Panc1 (cell line): ENCODE results near the gene WDFY3. TPM values are rescaled to one million over a fixed set of nuclear protein-coding genes. Genes with fewer than 3 reads are reported as not detected.

Experiments used
- ATAC-seq: fragments of 200-7000 bp; cut with Tn5 transposase; 2 replicates; pipeline ENCODE4 v1.9.1; 2020; ENCODE audit warnings: mild to moderate bottlenecking, moderate library complexity
- BruUV-seq: library from RNA; stranded (reverse); fragments of 400-500 nt; replicated peaks from 2 replicates; lab custom pipeline; 2021; lab: Mats Ljungman, UMichigan
- CTCF ChIA-PET: fragments of 300-600 bp; sonication (Branson Sonifier 250); formaldehyde crosslinking; loops from one replicate; lab custom pipeline; 2022; ENCODE audit warnings: antibody characterized with exemption; lab: Charles Lee
- POLR2A ChIA-PET: fragments of 300-600 bp; sonication (Branson Sonifier 250); formaldehyde crosslinking; loops from one replicate; lab custom pipeline; 2022; ENCODE audit warnings: antibody characterized with exemption; lab: Charles Lee
- DNase-seq: peaks from one replicate; pipeline ENCODE4 v3.0.0-alpha.2; 2010; ENCODE audit warnings: low read depth, low spot score
- H3K27ac ChIP-seq: 2 replicates; pipeline ENCODE4 v1.5.1; 2011; ENCODE audit warnings: mild to moderate bottlenecking, low read length, inconsistent platforms
- H3K27me3 ChIP-seq: fragments of 200-500 bp; sonication (Bioruptor generic); 2 replicates; pipeline ENCODE4 v1.6.0; 2014; ENCODE audit warnings: low read length, inconsistent platforms; ENCODE audit not compliant: control insufficient read depth, insufficient read depth
- H3K36me3 ChIP-seq: fragments of 200-500 bp; sonication (Bioruptor generic); 2 replicates; pipeline ENCODE4 v1.5.1; 2014; ENCODE audit warnings: inconsistent platforms, mild to moderate bottlenecking, low read length, moderate library complexity; ENCODE audit not compliant: control insufficient read depth, insufficient read depth
- H3K4me1 ChIP-seq: 2 replicates; pipeline ENCODE4 v1.5.1; 2011; ENCODE audit warnings: inconsistent platforms, mild to moderate bottlenecking, low read length, moderate library complexity; ENCODE audit not compliant: control insufficient read depth, insufficient read depth
- H3K4me3 ChIP-seq, 2 experiments: 2 replicates each; pipeline ENCODE4 v1.5.1; 2011 to 2012; ENCODE audit warnings: low read depth in 2 of 2, low read length in 2 of 2, mild to moderate bottlenecking in 2 of 2, inconsistent platforms in 1 of 2, moderate library complexity in 1 of 2
- H3K9me3 ChIP-seq: fragments of 200-500 bp; sonication (Bioruptor generic); 2 replicates; pipeline ENCODE4 v1.5.1; 2014; ENCODE audit warnings: low read depth, mild to moderate bottlenecking, inconsistent platforms, low read length, moderate library complexity; ENCODE audit not compliant: control insufficient read depth, insufficient read depth
- CTCF ChIP-seq: fragments of 450-650 bp; IDR thresholded peaks from 2 replicates; pipeline ENCODE4 v1.5.1; 2017; ENCODE audit warnings: mild to moderate bottlenecking
- POLR2AphosphoS5 ChIP-seq: IDR thresholded peaks from 2 replicates; pipeline ENCODE4 v1.6.1; 2012; ENCODE audit warnings: mild to moderate bottlenecking, low read depth, low read length, moderate library complexity
- SIN3A ChIP-seq: IDR thresholded peaks from 2 replicates; pipeline ENCODE4 v1.6.1; 2012; ENCODE audit warnings: low read depth, mild to moderate bottlenecking, low read length, moderate library complexity, borderline replicate concordance; ENCODE audit not compliant: insufficient read depth
- TCF7L2 ChIP-seq: IDR thresholded peaks from 2 replicates; pipeline ENCODE4 v1.6.1; 2011; ENCODE audit warnings: mild to moderate bottlenecking, low read depth, low read length, inconsistent platforms
- in situ Hi-C: cut with HindIII; loops from 2 replicates; pipeline ENCODE4 v1.10.0; 2016; ENCODE audit warnings: low sequenced_read_pairs, low pct_unique_long_range_greater_than_20kb
- intact Hi-C: fragments of 100-400 bp; cut with micrococcal nuclease; formaldehyde crosslinking; loops from one replicate; pipeline ENCODE4 v1.10.0; 2022; ENCODE audit not compliant: unreplicated experiment
- total RNA-seq: library from RNA; stranded (reverse); gene quantifications from one replicate; pipeline ENCODE4 v1.2.1, GENCODE V29; 2021; ENCODE audit not compliant: unreplicated experiment
- TF ChIP-seq, protein P1 (sequence below), 2 experiments: IDR thresholded peaks; 2 replicates each; pipeline ENCODE4 v1.6.1; 2011 to 2012; ENCODE audit warnings: low read depth in 2 of 2, control low read depth in 1 of 2, low read length in 1 of 2, mild to moderate bottlenecking in 1 of 2, moderate library complexity in 1 of 2; ENCODE audit not compliant: insufficient read depth in 1 of 2

WDFY3 gene
- total RNA-seq, 1 experiment from 2014 or later, result 47.8 TPM

DNA sequence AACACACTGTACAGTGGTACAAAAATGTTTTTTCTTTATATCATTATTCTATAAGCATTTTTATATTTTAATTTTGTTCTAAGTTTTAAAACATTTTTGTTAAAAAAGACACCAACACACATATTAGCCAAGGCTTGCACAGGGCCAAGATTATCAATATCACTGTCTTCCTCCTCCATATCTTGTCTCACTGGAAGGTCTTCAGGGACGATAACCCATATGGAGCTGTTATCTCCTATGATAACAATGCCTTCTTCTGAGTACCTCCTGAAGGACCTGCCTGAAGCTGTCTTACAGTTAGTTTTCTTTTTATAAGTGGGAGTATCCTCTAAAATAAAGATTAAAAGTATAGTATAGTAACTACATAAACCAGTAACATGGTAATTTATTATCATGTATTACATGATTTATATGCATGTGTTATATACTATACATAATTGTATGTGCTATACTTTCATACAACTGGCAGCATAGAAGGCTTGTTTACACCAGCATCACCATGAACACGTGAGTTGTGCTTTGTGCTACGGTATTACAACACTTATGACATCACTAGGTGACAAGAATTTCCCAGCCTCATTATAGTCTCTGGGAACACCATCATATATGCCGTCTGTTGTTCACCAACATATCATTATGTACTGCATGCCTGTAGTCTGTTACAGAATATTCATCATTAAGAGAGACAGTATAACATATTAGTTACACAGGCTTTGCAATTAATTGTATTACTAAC lies 90.7 kb downstream of the WDFY3 start:
- in situ Hi-C loops, result no loop called here
- intact Hi-C loops, result no loop called here
- Histone ChIP-seq H3K27me3 (no peaks in the 10 kb centered on the region), H3K27ac (no peak overlapping the region), H3K36me3 (no peaks in the 10 kb centered on the region), H3K4me3 (no peak overlapping the region), H3K9me3 (no peaks in the 10 kb centered on the region), H3K4me1 (no peaks in the 10 kb centered on the region)
- ATAC-seq, result no peak
- POLR2A ChIA-PET, result no interaction called here
- BruUV-seq, result no TSS peak
- CTCF ChIA-PET, result no interaction called here
- TF ChIP-seq SIN3A, result no peak
- TF ChIP-seq POLR2AphosphoS5, result no peak
- TF ChIP-seq CTCF, result no peak
- TF ChIP-seq, protein P1, sequence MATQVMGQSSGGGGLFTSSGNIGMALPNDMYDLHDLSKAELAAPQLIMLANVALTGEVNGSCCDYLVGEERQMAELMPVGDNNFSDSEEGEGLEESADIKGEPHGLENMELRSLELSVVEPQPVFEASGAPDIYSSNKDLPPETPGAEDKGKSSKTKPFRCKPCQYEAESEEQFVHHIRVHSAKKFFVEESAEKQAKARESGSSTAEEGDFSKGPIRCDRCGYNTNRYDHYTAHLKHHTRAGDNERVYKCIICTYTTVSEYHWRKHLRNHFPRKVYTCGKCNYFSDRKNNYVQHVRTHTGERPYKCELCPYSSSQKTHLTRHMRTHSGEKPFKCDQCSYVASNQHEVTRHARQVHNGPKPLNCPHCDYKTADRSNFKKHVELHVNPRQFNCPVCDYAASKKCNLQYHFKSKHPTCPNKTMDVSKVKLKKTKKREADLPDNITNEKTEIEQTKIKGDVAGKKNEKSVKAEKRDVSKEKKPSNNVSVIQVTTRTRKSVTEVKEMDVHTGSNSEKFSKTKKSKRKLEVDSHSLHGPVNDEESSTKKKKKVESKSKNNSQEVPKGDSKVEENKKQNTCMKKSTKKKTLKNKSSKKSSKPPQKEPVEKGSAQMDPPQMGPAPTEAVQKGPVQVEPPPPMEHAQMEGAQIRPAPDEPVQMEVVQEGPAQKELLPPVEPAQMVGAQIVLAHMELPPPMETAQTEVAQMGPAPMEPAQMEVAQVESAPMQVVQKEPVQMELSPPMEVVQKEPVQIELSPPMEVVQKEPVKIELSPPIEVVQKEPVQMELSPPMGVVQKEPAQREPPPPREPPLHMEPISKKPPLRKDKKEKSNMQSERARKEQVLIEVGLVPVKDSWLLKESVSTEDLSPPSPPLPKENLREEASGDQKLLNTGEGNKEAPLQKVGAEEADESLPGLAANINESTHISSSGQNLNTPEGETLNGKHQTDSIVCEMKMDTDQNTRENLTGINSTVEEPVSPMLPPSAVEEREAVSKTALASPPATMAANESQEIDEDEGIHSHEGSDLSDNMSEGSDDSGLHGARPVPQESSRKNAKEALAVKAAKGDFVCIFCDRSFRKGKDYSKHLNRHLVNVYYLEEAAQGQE (IDR thresholded peaks at IDR 0.05; ENCODE audit: insufficient read depth in 1 of 2, low read depth in 2 of 2, low read length in 1 of 2), result no peak
- TF ChIP-seq TCF7L2, result no peak
- no peak for DNase-seq

- no peaks in the 10 kb centered on the region for H3K4me1 ChIP-seq
- no peak overlapping the region for H3K4me3 ChIP-seq
- H3K9me3 ChIP-seq, result no peaks in the 10 kb centered on the region
- in situ Hi-C loops (no loop called here), intact Hi-C loops (no loop called here)
- no TSS peak for BruUV-seq
- ChIA-PET CTCF (no interaction called here), POLR2A (no interaction called here)
- H3K27ac ChIP-seq, result no peak overlapping the region
- TF ChIP-seq TCF7L2, result no peak
- TF ChIP-seq SIN3A, result no peak
- TF ChIP-seq, protein P1 (IDR thresholded peaks at IDR 0.05; ENCODE audit: insufficient read depth in 1 of 2, low read depth in 2 of 2, low read length in 1 of 2), result no peak
- TF ChIP-seq CTCF, result no peak
- no peak for TF ChIP-seq POLR2AphosphoS5
- ATAC-seq (no peak), DNase-seq (no peak)
- no peaks in the 10 kb centered on the region for H3K36me3 ChIP-seq
- H3K27me3 ChIP-seq, result no peaks in the 10 kb centered on the region
Measured at GRCh38 chr4:84874619-84875018, 91.9 kb downstream of the WDFY3 start.
